ENCODE results near the gene PCDH9.
"Not testable (repeated sequence)": the region's sequence is repeated elsewhere in the genome, so short reads cannot be mapped to it uniquely, and the experiment has no call there.

Gene PCDH9

GRCh38 chr13:66659701-66660467 is 570.3 kb downstream of the PCDH9 start:
- no peak for DNase-seq (ENCODE audit: low read depth)

DNA sequence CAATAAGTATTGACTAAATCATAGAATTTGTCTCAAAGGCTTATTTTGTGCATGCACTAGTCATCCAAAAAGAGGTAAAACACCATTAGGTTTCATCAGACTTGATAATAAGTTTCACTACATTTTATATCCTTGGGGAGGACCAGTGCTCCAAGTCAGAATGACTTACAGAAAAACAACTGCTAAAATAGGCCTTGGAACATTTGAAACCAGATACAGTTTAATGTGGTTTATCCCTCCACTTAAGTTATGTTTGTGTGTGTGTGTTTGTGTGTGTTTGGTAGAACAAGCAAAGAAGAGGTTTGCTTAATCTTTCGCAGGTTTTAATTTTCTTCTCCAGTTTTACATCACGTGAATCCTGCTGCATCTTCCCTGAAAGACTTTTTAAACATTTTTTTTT is 570.9 kb downstream of the PCDH9 start:
- no peak for DNase-seq (ENCODE audit: low read depth)

GRCh38 chr13:66657165-66657881 is 572.8 kb downstream of the PCDH9 start:
- DNase-seq (ENCODE audit: low read depth) = no peak

DNA sequence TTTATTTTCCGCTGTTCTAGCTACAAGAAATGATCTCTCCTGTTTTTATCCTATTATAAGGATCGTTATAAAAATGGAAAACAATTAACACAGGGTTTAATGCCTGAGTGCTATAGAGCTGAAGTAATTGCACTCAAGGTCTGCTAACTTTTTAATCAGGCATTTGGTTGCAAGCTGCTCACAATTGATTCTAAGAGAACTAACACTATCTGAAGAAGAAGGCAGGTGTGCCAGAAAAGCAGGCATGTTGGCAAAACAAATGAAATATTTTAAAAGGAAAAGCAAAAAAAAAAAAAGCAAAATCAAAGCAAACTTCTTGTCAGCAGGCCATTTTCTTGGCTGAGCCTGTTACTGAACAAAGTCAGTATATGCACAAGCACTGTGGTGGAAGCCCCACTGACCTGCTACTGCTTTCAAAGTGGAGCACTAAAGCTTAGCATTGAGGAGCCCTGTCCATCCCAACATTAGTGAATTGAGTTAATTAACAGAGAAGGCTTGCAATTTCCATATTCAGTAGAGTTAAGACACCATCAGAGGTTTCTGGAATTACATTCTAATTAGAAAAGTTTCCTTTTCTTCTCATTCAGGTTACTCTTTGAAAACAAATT is 574.2 kb downstream of the PCDH9 start:
- DNase-seq (ENCODE audit: low read depth) = no peak

- DNase-seq (ENCODE audit: low read depth) = no peak
Measured at GRCh38 chr13:66644855-66645460, 585.2 kb downstream of the PCDH9 start.

- DNase-seq (ENCODE audit: low read depth) = no peak
Measured at GRCh38 chr13:66640231-66640630, 589.9 kb downstream of the PCDH9 start.

- DNase-seq (ENCODE audit: low read depth) = no peak
Measured at GRCh38 chr13:66639044-66639443, 591.1 kb downstream of the PCDH9 start.

- no peak for DNase-seq (ENCODE audit: low read depth)
Measured at GRCh38 chr13:66635526-66635925, 594.6 kb downstream of the PCDH9 start.

DNA sequence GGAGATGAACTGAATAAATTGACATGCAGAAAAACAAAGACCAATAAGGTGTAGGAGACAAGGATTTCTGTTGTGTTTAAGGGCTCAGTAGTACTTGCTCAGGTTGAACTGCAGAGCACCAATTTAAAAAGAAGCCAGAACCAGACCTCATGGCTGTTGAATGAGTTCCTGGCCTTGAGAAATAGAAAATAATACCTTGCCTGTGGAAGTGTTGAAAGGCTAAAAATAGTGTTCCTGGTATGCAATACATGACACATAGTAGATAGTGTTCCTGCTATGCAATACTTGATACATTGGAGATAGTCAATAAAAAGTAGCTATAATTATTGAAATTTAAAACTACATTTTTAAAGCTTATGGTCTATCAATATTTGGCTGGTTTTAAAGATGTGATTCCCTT is 595.8 kb downstream of the PCDH9 start:
- DNase-seq (ENCODE audit: low read depth) = no peak

DNA sequence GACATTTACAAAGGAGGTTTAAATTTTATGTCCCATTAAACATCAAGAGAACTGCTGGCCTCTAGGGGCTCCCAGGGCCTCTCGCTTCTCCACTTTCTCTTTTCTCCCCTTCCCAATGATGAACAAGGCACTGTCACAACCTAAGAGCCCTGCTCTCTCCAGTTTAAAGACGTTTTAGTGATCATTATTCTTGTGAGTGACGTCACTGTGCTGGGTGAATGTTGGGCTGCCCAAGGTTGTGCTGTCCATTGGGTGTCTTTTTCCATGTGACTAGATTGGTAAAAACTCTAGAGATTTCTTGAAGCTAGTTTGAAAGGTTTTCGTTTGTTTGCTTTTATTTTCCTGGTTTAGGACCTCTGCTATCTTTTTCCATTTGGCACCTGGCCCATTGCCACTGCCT is 602.6 kb downstream of the PCDH9 start:
- no peak for DNase-seq (ENCODE audit: low read depth)

DNA sequence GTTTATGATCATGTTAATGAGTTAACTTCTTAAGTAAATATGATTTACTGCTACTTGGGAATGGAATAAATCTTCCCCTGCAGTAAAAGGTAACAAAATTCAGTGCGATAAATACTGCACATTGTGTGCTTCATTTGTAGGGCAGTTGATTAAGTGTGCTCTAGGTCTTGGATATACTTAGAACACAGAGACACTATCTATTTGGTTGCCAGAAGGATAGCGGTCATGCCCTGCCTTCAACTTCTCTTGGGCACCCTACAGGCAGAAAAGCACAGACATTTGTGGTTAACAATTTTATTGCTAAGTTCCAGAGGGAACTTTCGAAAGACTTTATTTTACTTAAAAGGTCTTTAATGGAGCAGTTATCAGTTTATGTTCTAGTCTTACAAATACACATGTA is 605.8 kb downstream of the PCDH9 start:
- no peak for DNase-seq (ENCODE audit: low read depth)

DNA sequence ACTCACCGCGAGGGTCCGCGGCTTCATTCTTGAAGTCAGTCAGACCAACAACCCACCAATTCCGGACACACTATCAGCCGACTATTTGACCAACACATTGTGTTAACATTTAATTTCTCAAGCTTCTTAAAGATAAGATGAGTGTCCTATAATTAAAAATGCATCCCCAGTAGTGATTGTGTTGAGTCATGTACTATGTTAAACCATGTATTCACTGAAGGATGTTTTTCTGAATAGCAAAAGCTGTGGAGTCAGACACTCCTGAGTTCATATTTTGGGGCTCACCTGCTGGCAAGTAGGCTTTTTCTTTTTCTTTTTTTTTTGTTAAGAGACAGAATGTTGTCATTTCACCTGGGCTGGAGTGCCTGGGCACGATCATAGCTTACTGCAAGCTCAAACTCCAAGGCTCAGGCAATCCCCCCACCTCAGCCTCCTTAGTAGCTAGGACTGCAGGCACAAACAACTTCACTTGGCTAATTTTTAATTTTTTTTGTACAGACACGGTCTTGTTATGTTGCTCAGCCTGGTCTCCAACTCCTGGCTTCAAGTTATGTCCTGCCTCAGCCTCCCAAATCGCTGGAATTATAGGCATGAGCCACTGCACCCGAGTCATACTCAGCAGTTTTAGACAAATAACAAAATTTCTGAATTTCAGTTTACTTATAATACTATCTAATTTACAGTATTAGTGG is 606.9 kb downstream of the PCDH9 start:
- DNase-seq (ENCODE audit: low read depth) = no peak

DNA sequence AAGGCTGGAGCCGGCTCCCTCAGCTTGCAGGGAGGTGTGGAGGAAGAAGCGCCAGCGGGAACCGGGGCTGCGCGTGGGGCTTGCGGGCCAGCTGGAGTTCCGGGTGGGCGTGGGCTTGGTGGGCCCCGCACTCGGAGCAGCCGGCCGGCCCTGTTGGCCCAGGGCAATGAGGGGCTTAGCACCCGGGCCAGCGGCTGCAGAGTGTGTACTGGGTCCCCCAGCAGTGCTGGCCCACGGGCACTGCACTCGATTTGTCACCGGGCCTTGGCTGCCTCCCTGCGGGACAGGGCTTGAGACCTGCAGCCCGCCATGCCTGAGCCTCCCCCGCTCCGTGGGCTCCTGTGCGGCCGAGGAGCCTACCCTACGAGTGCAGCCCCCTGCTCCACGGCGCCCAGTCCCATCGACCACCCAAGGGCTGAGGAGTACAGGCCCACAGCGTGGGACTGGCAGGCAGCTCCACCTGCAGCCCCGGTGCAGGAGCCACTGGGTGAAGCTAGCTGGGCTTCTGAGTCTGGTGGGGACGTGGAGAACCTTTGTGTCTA is 608.2 kb downstream of the PCDH9 start:
- DNase-seq (ENCODE audit: low read depth) = not testable (repeated sequence)

GRCh38 chr13:66618702-66619101 is 611.4 kb downstream of the PCDH9 start:
- no peak for DNase-seq (ENCODE audit: low read depth)

DNA sequence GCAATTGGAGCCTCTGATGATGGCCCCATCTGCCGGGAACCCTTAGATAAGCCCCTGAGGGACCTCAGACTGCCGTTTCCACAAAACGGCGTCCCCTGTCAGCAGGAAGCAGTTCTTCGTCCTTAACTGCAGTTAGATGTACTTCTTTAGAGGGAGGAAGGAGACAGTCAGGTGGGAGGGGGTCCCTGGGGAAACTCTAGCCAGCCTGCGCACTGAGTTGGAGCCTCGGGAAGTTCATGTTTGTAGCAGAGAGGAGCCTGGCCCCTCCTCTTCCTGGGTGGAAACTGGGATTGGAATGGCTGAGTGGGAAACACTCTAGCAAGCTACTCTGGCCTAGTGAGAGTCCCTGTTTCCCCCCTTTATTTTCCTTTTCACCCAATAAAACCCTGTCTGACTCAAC is 612.4 kb downstream of the PCDH9 start:
- DNase-seq (ENCODE audit: low read depth) = no peak

- DNase-seq (ENCODE audit: low read depth) = no peak
Measured at GRCh38 chr13:66612983-66613382, 617.2 kb downstream of the PCDH9 start.

DNA sequence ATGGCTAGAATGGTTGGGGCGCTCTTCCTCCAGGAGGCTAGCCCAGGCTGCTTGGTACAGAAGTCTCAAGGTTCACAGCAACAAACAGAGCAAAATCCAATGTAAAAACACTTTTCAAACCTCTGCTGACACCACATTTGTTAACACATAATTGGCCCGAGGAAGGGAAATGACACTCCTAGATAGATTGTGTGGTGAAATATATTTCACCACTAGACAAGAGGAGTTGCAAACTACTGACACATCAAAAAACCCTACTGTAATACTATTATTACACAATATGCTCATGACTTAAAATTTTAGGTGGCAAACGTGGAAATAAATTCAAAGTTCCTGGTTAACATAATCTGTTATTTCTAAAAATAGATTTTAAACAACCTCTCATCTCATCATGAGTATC is 643.6 kb downstream of the PCDH9 start:
- DNase-seq (ENCODE audit: low read depth) = no peak

- no peak for DNase-seq (ENCODE audit: low read depth)
Measured at GRCh38 chr13:66585669-66586203, 644.4 kb downstream of the PCDH9 start.

DNA sequence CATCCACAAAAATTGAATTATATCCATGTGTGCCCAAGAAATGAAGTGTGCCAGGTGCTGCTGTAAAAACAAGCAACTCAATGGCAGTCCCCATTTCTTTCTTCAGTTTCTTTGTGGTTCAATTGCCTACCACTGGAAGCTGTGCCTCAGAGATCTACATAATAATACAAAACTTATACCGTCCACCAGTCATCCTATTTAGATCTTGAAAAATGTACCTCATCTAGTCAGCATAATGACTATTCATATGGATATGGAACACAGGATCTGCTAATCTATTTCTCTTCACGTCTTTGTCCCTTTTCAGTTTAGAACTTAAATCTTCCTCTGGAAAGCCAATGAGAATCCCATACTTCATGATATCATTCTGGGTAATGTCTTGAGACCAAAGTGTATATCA is 648.5 kb downstream of the PCDH9 start:
- DNase-seq (ENCODE audit: low read depth) = no peak

GRCh38 chr13:66578305-66578704 is 651.8 kb downstream of the PCDH9 start:
- no peak for DNase-seq (ENCODE audit: low read depth)

GRCh38 chr13:66577358-66577757 is 652.8 kb downstream of the PCDH9 start:
- no peak for DNase-seq (ENCODE audit: low read depth)

GRCh38 chr13:66576381-66576780 is 653.8 kb downstream of the PCDH9 start:
- DNase-seq (ENCODE audit: low read depth) = no peak
